ENCODE results near the gene TCIRG1.

DNA sequence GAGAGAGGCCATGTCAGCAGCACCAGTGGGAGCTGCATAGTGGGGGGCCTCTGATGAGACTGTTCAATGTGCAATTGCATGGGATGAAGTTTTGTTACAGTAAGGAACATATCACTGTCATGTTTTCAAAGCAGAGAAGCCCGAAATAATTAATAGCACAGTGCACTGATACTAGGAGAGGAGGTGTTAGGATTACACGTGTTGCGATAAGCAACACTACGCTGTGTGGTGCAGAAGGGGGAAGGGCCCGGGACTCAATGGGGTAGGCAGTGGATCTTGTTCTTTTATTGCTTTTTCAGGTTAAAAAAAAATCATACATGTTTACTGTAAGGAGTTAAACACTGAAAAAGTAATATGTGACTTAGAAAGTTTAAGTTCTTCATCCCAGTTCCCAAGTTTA lies 29.2 kb downstream of the TCIRG1 start:
- TF ChIP-seq, protein P1, sequence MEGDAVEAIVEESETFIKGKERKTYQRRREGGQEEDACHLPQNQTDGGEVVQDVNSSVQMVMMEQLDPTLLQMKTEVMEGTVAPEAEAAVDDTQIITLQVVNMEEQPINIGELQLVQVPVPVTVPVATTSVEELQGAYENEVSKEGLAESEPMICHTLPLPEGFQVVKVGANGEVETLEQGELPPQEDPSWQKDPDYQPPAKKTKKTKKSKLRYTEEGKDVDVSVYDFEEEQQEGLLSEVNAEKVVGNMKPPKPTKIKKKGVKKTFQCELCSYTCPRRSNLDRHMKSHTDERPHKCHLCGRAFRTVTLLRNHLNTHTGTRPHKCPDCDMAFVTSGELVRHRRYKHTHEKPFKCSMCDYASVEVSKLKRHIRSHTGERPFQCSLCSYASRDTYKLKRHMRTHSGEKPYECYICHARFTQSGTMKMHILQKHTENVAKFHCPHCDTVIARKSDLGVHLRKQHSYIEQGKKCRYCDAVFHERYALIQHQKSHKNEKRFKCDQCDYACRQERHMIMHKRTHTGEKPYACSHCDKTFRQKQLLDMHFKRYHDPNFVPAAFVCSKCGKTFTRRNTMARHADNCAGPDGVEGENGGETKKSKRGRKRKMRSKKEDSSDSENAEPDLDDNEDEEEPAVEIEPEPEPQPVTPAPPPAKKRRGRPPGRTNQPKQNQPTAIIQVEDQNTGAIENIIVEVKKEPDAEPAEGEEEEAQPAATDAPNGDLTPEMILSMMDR (IDR thresholded peaks at IDR 0.05): no peak
- no peak for TF ChIP-seq POLR2AphosphoS5 (IDR thresholded peaks at IDR 0.05)
- no peak for TF ChIP-seq POLR2A (IDR thresholded peaks at IDR 0.05)
- TF ChIP-seq EP300 (IDR thresholded peaks at IDR 0.05): no peak

All from suprapubic skin (tissue), 4 donors.